ENCODE results near the gene BAG3.
A peak's percentile ranks its signal among the peaks of the same experiment; 100 is the strongest.

Gene BAG3

GRCh38 chr10:119667562-119668328 is 16.6 kb downstream of the BAG3 start:
- DNase-seq (ENCODE audit: low spot score) = peak; percentile 85

- no peak for DNase-seq (ENCODE audit: low spot score)
Observed at GRCh38 chr10:119668461-119668860, 17.3 kb downstream of the BAG3 start.

GRCh38 chr10:119669331-119669730 is 18.2 kb downstream of the BAG3 start:
- DNase-seq (ENCODE audit: low spot score) = no peak

- DNase-seq (ENCODE audit: low spot score) = no peak
Observed at GRCh38 chr10:119669975-119670640, 18.9 kb downstream of the BAG3 start.

GRCh38 chr10:119670717-119671116 is 19.5 kb downstream of the BAG3 start:
- no peak for DNase-seq (ENCODE audit: low spot score)

GRCh38 chr10:119671381-119671780 is 20.2 kb downstream of the BAG3 start:
- no peak for DNase-seq (ENCODE audit: low spot score)

GRCh38 chr10:119672291-119672690 is 21.1 kb downstream of the BAG3 start:
- no peak for DNase-seq (ENCODE audit: low spot score)

DNA sequence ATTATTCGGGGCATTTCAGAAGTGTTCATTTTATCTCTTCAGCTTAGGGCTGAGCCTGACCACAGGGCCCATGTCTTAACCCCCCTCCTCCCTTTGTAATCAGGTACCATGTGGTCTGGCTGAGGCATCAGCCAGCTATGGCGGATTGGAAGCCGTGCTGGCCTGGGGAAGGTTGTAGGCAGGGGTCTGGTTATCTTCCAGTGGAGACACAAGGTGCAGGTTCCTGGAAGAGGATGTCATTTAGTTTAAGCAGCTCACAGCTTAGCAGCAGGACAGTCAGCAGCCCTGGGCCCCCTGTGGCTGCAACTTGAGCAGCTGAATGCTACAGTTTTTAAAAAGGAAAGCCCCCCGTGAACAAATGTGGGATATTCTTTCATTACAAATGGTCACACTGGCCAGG is 22.1 kb downstream of the BAG3 start:
- no peak for DNase-seq (ENCODE audit: low spot score)

GRCh38 chr10:119675483-119676170 is 24.4 kb downstream of the BAG3 start:
- no peak for DNase-seq (ENCODE audit: low spot score)

DNA sequence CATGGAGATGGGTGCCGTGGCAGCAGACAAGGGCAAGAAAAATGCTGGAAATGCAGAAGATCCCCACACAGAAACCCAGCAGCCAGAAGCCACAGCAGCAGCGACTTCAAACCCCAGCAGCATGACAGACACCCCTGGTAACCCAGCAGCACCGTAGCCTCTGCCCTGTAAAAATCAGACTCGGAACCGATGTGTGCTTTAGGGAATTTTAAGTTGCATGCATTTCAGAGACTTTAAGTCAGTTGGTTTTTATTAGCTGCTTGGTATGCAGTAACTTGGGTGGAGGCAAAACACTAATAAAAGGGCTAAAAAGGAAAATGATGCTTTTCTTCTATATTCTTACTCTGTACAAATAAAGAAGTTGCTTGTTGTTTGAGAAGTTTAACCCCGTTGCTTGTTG is 25.9 kb downstream of the BAG3 start:
- no peak for DNase-seq (ENCODE audit: low spot score)

DNA sequence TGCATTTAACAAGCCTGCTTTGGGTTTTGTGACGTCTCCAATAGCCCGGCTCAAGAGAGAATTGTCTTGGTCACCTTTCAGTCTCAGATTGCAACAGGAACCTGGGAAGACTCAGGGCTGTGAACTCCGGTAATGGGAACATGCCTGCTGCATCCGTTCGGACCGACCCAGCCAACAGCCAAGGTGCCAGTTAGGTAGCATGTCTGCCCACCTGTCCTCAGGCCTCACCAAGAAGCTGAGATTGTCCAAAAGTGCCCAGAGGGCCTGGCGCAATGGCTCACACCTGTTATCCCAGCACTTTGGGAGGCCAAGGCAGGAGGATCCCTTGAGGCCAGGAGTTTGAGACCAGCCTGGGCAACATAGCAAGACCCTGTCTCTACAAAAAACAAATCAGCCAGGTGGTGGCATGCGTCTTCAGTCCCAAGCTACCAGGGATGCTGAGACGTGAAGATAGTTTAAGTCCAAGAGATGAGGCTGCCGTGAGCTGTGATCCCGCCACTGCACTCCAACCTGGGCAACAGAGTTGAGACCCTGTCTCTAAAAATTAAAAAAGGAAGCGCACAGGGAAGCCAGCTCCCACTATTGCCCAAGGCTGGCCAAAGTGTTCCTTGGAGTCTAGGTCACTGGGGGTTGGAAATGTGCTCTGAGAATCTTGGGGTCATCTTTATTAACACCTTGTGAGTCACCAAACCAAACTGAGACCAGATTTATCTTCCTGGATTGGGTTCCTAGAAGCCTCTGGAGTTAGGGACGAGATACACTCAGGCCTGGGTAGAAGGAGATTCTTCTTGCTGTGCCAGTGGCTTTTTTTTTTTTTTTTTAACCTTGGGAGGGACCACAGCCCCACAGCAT is 26.9 kb downstream of the BAG3 start:
- no peak for DNase-seq (ENCODE audit: low spot score)

DNA sequence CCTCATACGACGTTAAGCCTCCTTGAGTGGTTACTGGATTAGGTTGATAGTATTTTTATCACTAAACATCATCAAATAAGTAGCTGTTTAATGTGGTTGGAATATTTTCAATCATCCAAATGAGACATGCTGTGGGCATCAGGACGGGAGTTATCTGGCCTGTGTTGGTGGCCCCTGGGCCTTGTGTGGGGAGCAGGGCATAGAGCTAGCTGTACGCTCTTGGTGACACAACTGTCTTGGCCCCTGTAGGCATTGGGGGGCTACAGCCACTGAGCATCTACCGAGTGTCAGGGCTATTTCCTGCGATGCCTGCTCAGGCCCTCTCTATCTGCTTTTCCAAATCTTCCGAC is 28.3 kb downstream of the BAG3 start:
- no peak for DNase-seq (ENCODE audit: low spot score)

- DNase-seq (ENCODE audit: low spot score) = no peak
Observed at GRCh38 chr10:119680050-119680449, 28.9 kb downstream of the BAG3 start.

GRCh38 chr10:119680650-119681081 is 29.5 kb downstream of the BAG3 start:
- no peak for DNase-seq (ENCODE audit: low spot score)

DNA sequence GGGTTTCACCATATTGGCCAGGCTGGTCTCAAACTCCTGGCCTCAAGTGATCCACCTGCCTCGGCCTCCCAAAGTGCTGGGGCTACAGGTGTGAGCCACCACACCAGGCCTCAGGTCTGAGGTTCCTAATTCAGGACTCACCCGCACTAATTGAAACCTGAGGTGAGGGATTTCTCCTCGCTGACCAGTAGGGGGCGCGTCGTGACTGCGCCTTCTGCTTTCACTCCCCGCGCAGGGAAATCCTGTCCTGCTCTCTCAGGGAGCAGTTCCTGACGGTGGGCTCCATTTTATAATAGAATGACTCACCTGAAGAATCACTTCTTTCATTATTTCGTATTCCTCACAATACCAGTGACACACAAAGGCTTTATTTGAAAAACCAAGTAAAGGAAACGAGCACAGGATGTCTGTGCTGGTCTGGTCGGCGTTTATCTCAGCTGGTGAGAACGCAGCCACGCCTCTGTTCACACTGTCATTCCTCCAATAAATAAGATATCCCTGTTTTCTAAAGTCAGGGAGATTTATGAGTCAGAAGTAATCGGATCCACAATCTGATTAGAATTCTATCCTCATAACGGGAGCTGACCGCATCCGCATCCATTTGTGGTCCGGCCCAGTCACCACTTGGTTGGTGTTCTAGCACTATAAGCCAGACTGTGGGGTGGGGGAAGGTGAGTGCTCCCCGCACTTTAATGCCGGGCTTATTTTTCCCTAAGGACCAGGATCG is 35.4 kb downstream of the BAG3 start:
- DNase-seq (ENCODE audit: low spot score) = peak; percentile 73

GRCh38 chr10:119687192-119688032 is 36.2 kb downstream of the BAG3 start:
- no peak for DNase-seq (ENCODE audit: low spot score)

GRCh38 chr10:119688033-119688508 is 36.9 kb downstream of the BAG3 start:
- DNase-seq (ENCODE audit: low spot score) = no peak

DNA sequence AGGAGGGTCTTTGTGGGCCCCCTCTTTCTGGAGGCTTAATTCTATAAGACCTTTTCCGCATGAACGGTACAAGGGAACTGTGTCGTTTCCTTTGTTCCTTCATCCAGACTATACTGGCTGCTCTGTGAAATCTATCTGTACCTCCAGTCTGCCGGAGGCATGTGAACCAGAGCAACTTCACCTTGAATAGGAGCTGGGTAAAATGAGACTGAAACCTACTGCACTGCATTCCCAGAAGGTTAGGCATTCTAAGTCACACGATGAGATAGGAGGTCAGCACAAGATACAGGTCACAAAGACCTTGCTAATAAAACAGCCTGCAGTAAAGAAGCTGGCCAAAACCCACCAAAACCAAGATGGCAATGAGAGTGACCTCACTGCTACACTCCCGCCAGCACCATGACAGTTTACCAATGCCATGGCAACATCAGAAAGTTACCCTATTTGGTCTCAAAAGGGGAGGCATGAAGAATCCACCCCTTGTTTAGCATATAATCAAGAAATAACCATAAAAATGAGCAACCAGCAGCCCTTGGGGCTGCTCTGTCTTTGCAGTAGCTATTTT is 37.9 kb downstream of the BAG3 start:
- no peak for DNase-seq (ENCODE audit: low spot score)

GRCh38 chr10:119691726-119692125 is 40.5 kb downstream of the BAG3 start:
- no peak for DNase-seq (ENCODE audit: low spot score)

All from COLO829 (cell line).